A673 (cell line): ENCODE measurements around the gene TRIP11. TPM values are rescaled to one million over a fixed set of nuclear protein-coding genes. Genes with fewer than 3 reads are reported as not detected.

Experiments used
- BruUV-seq: library from RNA; stranded (reverse); fragments of 400-500 nt; replicated peaks from 2 replicates; lab custom pipeline; 2021; lab: Mats Ljungman, UMichigan
- CTCF ChIA-PET: fragments of 300-600 bp; sonication (Branson Sonifier 250); formaldehyde crosslinking; loops from one replicate; lab custom pipeline; 2022; ENCODE audit warnings: antibody characterized with exemption; lab: Charles Lee
- POLR2A ChIA-PET: fragments of 300-600 bp; sonication (Branson Sonifier 250); formaldehyde crosslinking; loops from one replicate; lab custom pipeline; 2022; ENCODE audit warnings: antibody characterized with exemption; ENCODE audit not compliant: low non-redundant PET; lab: Charles Lee
- DNase-seq: peaks from one replicate; pipeline ENCODE4 v3.0.0-alpha.2; 2015; ENCODE audit warnings: low spot score
- H3K27ac ChIP-seq: fragments of 200-600 bp; sonication (generic); 2 replicates; pipeline ENCODE4 v1.5.1; 2016; ENCODE audit warnings: mixed run types, low read depth, mild to moderate bottlenecking, mixed read lengths, antibody characterized with exemption, low read length; ENCODE audit not compliant: poor library complexity, severe bottlenecking
- H3K27me3 ChIP-seq: fragments of 200-600 bp; sonication (generic); replicated peaks from 2 replicates; pipeline ENCODE4 v1.6.1; 2017; ENCODE audit warnings: mixed run types, low read depth, mild to moderate bottlenecking, mixed read lengths, antibody characterized with exemption, low read length; ENCODE audit not compliant: insufficient read depth, poor library complexity
- H3K36me3 ChIP-seq: fragments of 200-600 bp; sonication (generic); 2 replicates; pipeline ENCODE4 v1.6.1; 2016; ENCODE audit warnings: mixed run types, mild to moderate bottlenecking, mixed read lengths, antibody characterized with exemption, low read length; ENCODE audit not compliant: insufficient read depth, poor library complexity, severe bottlenecking
- H3K4me1 ChIP-seq: fragments of 200-600 bp; sonication (generic); 2 replicates; pipeline ENCODE4 v1.6.1; 2017; ENCODE audit warnings: mixed run types, mild to moderate bottlenecking, mixed read lengths, antibody characterized with exemption, low read length; ENCODE audit not compliant: insufficient read depth, poor library complexity, severe bottlenecking
- H3K4me3 ChIP-seq: fragments of 200-600 bp; sonication (generic); 2 replicates; pipeline ENCODE4 v1.5.1; 2016; ENCODE audit warnings: low read depth, mixed run types, mild to moderate bottlenecking, mixed read lengths, low read length; ENCODE audit not compliant: poor library complexity, severe bottlenecking
- H3K9me3 ChIP-seq: fragments of 200-600 bp; sonication (generic); 2 replicates; pipeline ENCODE4 v1.6.1; 2016; ENCODE audit warnings: mixed run types, low read depth, mild to moderate bottlenecking, mixed read lengths, antibody characterized with exemption, low read length; ENCODE audit not compliant: poor library complexity, severe bottlenecking
- EZH2 ChIP-seq: fragments of 200-600 bp; sonication (generic); IDR thresholded peaks from 2 replicates; pipeline ENCODE4 v1.6.1; 2017; ENCODE audit warnings: borderline replicate concordance, low read depth, mild to moderate bottlenecking, mixed read lengths, antibody characterized with exemption, low read length; ENCODE audit not compliant: poor library complexity, severe bottlenecking
- intact Hi-C: fragments of 100-400 bp; cut with micrococcal nuclease; formaldehyde crosslinking; loops from one replicate; pipeline ENCODE4 v1.10.0; 2022; ENCODE audit not compliant: unreplicated experiment
- total RNA-seq: library from RNA; stranded (reverse); gene quantifications from 2 replicates; pipeline ENCODE4 v1.2.3, GENCODE V29; 2021
- TF ChIP-seq, protein P1 (sequence below): fragments of 300-800, 200-600 bp; sonication (generic); conservative IDR thresholded peaks from 2 replicates; pipeline ENCODE4 v1.5.1; 2017; ENCODE audit warnings: low read depth, mild to moderate bottlenecking, antibody characterized with exemption, low read length, moderate library complexity, mixed read lengths

TRIP11 gene
- total RNA-seq, 1 experiment from 2014 or later: 46.9 TPM

DNA sequence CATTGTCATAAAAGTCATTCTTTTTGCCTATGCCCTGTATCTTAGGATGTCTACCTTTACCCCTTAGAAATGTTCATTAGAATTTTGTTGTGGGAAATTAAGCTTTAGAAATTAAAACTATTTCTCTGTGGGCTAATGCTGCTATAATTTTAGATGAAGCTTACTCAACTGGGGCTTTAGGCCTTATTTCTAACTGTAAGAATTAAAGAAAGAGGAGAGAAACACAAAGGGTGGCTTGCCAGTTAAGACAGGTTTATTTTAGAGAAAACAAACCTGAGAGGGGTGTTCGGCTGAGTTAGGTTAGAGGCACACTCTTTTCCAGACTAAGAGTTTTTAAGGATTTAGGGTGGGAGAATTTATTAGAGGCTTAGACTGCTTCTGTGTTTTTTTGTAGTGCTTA, 6.4 kb downstream of the TRIP11 start:
- no peak for TF ChIP-seq EZH2
- TF ChIP-seq, protein P1, sequence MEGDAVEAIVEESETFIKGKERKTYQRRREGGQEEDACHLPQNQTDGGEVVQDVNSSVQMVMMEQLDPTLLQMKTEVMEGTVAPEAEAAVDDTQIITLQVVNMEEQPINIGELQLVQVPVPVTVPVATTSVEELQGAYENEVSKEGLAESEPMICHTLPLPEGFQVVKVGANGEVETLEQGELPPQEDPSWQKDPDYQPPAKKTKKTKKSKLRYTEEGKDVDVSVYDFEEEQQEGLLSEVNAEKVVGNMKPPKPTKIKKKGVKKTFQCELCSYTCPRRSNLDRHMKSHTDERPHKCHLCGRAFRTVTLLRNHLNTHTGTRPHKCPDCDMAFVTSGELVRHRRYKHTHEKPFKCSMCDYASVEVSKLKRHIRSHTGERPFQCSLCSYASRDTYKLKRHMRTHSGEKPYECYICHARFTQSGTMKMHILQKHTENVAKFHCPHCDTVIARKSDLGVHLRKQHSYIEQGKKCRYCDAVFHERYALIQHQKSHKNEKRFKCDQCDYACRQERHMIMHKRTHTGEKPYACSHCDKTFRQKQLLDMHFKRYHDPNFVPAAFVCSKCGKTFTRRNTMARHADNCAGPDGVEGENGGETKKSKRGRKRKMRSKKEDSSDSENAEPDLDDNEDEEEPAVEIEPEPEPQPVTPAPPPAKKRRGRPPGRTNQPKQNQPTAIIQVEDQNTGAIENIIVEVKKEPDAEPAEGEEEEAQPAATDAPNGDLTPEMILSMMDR: no peak
- H3K4me3 ChIP-seq: no peak overlapping the region
- peaks cover 10% of the 10 kb centered on the region for H3K36me3 ChIP-seq
- no peak for DNase-seq
- POLR2A ChIA-PET: no interaction called here
- no TSS peak for BruUV-seq
- H3K9me3 ChIP-seq: no peaks in the 10 kb centered on the region
- H3K27ac ChIP-seq: no peak overlapping the region
- peaks cover 4% of the 10 kb centered on the region for H3K4me1 ChIP-seq
- CTCF ChIA-PET: no interaction called here
- H3K27me3 ChIP-seq: no peaks in the 10 kb centered on the region
- intact Hi-C loops: no loop called here

DNA sequence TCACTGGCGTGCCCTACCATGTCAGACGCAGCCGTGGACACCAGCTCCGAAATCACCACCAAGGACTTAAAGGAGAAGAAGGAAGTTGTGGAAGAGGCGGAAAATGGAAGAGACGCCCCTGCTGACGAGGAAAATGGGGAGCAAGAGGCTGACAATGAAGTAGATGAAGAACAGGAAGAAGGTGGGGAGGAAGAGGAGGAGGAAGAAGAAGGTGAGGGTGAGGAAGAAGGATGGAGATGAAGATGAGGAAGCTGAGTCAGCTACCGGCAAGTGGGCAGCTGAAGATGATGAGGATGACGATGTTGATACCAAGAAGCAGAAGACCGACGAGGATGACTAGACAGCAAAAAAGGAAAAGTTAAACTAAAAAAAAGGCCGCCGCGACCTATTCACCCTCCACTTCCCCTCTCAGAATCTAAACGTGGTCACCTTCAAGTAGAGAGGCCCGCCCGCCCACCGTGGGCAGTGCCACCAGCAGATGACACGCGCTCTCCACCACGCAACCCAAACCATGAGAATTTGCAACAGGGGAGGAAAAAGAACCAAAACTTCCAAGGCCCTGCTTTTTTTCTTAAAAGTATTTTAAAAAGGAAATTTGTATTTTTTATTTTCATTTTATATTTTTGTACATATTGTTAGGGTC, 13.2 kb downstream of the TRIP11 start:
- Histone ChIP-seq H3K4me3 (no peak overlapping the region), H3K27ac (no peak overlapping the region), H3K27me3 (no peaks in the 10 kb centered on the region), H3K4me1 (no peaks in the 10 kb centered on the region), H3K36me3 (peaks cover 7% of the 10 kb centered on the region), H3K9me3 (no peaks in the 10 kb centered on the region)
- TF ChIP-seq, protein P1: no peak
- TF ChIP-seq EZH2: no peak
- no peak for DNase-seq
- BruUV-seq: no TSS peak
- intact Hi-C loops: no loop called here
- ChIA-PET POLR2A (no interaction called here), CTCF (no interaction called here)

DNA sequence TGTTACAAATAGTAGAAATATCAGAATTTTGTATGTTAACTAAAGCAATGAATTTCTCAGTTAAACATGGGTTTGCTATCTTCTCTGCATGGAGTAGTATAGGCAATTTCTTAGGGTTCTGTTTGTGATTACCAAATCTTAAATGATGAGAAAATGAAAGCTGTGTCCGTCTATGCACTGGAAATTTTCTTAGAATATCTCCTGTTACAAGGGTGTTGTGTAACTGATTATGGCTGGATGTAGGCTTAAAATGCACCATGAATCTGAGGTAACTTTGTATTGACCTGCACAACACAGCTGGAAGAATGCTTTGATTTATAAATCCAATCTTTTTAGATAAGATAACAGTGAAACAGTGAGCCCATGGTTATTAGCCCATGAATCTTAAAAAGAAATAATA, 17.8 kb downstream of the TRIP11 start:
- intact Hi-C loops: no loop called here
- DNase-seq: no peak
- no peak overlapping the region for H3K4me3 ChIP-seq
- no peaks in the 10 kb centered on the region for H3K4me1 ChIP-seq
- no peaks in the 10 kb centered on the region for H3K9me3 ChIP-seq
- no peak overlapping the region for H3K27ac ChIP-seq
- peaks cover 16% of the 10 kb centered on the region for H3K36me3 ChIP-seq
- POLR2A ChIA-PET: no interaction called here
- CTCF ChIA-PET: no interaction called here
- TF ChIP-seq, protein P1: no peak
- no peak for TF ChIP-seq EZH2
- H3K27me3 ChIP-seq: no peaks in the 10 kb centered on the region
- BruUV-seq: no TSS peak
